ENCODE measurements around the gene MBNL1. TPM values are rescaled to one million over a fixed set of nuclear protein-coding genes. Genes with fewer than 3 reads are reported as not detected.
"Not testable (repeated sequence)": the region's sequence is repeated elsewhere in the genome, so short reads cannot be mapped to it uniquely, and the experiment has no call there.

Gene MBNL1
- total RNA-seq, 6 experiments from 2014 or later, result 49.9 to 89.6 (median 63.2) TPM

DNA sequence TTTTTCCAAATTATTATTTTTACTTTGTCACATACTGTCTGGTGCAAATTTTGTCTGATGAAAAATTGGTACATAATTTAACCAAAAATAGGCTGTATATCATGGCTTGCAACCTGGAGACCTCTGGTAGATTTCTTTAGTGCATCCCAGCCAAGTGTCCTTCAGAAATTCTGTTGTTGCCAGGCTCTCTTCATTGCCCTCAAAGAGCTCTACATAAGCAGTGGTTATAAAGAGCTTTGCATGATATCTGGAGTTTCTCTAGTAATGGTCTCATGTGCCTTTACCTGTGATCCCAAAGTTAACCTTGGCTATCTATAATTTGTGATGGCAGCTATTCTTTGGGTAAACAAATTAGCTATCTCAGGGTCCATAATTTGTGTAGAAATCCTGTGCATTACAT is 157.7 kb downstream of the MBNL1 start:
- Histone ChIP-seq H3K4me1 (peaks cover 0 to 4% (median 0%) of the 10 kb centered on the region in 4 donors), H3K36me3 (peaks cover 0 to 2% (median under 1%) of the 10 kb centered on the region in 4 donors), H3K9me3 (no peaks in the 10 kb centered on the region), H3K4me3 (no peak overlapping the region), H3K27ac (no peak overlapping the region), H3K27me3 (no peaks in the 10 kb centered on the region)
- ATAC-seq, result no peak
- intact Hi-C loops (cut with DNase I), result no loop called here
- TF ChIP-seq, protein P1, sequence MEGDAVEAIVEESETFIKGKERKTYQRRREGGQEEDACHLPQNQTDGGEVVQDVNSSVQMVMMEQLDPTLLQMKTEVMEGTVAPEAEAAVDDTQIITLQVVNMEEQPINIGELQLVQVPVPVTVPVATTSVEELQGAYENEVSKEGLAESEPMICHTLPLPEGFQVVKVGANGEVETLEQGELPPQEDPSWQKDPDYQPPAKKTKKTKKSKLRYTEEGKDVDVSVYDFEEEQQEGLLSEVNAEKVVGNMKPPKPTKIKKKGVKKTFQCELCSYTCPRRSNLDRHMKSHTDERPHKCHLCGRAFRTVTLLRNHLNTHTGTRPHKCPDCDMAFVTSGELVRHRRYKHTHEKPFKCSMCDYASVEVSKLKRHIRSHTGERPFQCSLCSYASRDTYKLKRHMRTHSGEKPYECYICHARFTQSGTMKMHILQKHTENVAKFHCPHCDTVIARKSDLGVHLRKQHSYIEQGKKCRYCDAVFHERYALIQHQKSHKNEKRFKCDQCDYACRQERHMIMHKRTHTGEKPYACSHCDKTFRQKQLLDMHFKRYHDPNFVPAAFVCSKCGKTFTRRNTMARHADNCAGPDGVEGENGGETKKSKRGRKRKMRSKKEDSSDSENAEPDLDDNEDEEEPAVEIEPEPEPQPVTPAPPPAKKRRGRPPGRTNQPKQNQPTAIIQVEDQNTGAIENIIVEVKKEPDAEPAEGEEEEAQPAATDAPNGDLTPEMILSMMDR (IDR thresholded peaks at IDR 0.05), result no peak
- TF ChIP-seq POLR2A (IDR thresholded peaks at IDR 0.05), result no peak
- no peak for DNase-seq

DNA sequence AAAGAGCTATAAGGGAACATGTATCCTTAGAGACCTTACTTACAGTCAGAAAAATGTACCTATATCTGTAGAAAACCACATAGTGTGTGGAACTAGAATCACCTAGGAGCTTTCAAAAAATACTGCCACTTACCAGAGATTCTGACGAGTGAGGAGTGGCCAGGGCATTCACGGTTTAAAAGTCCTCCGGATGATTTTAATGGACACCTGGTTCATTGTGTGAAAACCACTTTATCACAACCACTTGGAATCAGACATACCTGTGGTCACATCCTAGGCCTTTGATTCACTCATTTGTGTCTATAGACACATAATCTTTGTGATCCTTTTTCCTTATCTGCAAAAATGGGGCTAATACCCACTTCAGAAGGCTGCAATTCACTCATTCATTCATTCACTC is 159.8 kb downstream of the MBNL1 start:
- TF ChIP-seq, protein P1 (IDR thresholded peaks at IDR 0.05), result no peak
- no peak for TF ChIP-seq POLR2A (IDR thresholded peaks at IDR 0.05)
- H3K4me1 ChIP-seq, result peaks cover 0 to 4% (median 0%) of the 10 kb centered on the region in 4 donors
- no peak for DNase-seq
- H3K9me3 ChIP-seq, result no peaks in the 10 kb centered on the region
- H3K36me3 ChIP-seq, result peaks cover 0 to 6% (median 0%) of the 10 kb centered on the region in 4 donors
- H3K27ac ChIP-seq, result no peak overlapping the region
- ATAC-seq, result no peak
- intact Hi-C loops (cut with DNase I), result no loop called here
- no peaks in the 10 kb centered on the region for H3K27me3 ChIP-seq
- 89% methylated on average over 3 of the region's 3 CpGs for WGBS (ENCODE audit: insufficient coverage, low coverage, low lambda C conversion rate, missing lambda C conversion rate)
- H3K4me3 ChIP-seq, result no peak overlapping the region

DNA sequence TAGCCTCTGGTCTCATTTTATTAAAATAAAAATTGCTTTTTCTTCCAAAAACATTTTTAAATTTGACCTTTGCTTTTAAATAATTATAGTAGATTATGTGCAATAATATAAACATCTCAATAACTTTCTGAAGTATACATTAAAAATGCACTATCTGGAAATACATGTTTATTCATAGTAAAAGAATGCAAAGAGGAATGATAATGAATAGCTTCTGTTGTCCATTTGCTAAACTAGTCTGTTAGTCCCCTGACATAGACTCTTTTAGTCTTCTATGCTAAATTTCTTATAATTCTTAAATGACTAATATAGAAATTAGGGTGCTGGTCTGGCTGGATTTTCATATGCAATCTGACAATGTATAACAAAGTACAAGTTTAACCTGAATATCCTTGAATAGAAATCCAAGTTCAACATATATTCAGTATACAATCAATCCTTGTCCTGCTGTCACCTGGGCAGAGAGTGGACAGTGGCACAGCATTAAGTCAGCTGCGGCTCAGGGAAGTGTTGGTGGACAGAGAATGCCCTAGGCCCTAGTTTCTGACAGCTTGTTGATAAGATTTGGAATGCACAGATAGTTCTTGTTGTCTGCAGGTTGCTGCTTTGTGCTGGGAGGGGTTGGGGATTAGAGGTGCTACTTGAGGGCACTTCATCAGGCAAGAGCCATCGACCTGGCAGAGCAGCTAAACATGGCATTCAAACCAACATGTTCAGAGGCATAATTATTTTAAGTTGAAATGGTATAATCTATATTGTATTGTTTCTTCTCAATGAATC is 161.7 kb downstream of the MBNL1 start:
- 88% methylated on average over 2 of the region's 2 CpGs for WGBS (ENCODE audit: insufficient coverage, low coverage, low lambda C conversion rate, missing lambda C conversion rate)
- DNase-seq, result no peak
- no peak for ATAC-seq
- Histone ChIP-seq H3K27me3 (no peaks in the 10 kb centered on the region), H3K4me1 (peaks cover 0 to 5% (median 1%) of the 10 kb centered on the region in 4 donors), H3K27ac (no peak overlapping the region), H3K4me3 (no peak overlapping the region), H3K36me3 (peaks cover 0 to 6% (median 0%) of the 10 kb centered on the region in 4 donors), H3K9me3 (no peaks in the 10 kb centered on the region)
- intact Hi-C loops (cut with DNase I), result no loop called here
- TF ChIP-seq POLR2A (IDR thresholded peaks at IDR 0.05), result no peak
- TF ChIP-seq, protein P1 (IDR thresholded peaks at IDR 0.05), result no peak

DNA sequence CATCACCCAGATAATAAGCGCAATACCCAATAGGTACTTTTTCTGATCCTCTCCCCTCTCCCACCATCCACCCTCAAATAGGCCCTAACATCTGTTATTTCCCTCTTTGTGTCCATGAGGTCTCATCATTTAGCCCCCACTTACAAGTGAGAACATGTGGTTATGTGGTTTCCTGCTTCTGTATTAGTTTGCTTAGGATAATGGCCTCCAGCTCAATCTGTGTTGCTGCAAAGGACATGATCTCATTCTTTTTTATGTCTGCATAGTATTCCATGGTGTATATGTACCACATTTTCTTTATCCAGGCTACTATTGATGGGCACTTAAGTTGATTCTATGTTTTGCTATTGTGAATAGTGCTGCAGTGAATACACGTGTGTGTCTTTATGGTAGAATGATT is 165.4 kb downstream of the MBNL1 start:
- Histone ChIP-seq H3K4me1 (peaks cover 0 to 17% (median 7%) of the 10 kb centered on the region in 4 donors), H3K27me3 (no peaks in the 10 kb centered on the region), H3K27ac (no peak overlapping the region), H3K36me3 (peaks cover 0 to 6% (median 0%) of the 10 kb centered on the region in 4 donors), H3K9me3 (no peaks in the 10 kb centered on the region), H3K4me3 (no peak overlapping the region)
- ATAC-seq, result no peak
- 100% methylated on average over 2 of the region's 2 CpGs for WGBS (ENCODE audit: insufficient coverage, low coverage, low lambda C conversion rate, missing lambda C conversion rate)
- no peak for DNase-seq
- no peak for TF ChIP-seq POLR2A (IDR thresholded peaks at IDR 0.05)
- TF ChIP-seq, protein P1 (IDR thresholded peaks at IDR 0.05), result no peak
- intact Hi-C loops (cut with DNase I), result no loop called here

DNA sequence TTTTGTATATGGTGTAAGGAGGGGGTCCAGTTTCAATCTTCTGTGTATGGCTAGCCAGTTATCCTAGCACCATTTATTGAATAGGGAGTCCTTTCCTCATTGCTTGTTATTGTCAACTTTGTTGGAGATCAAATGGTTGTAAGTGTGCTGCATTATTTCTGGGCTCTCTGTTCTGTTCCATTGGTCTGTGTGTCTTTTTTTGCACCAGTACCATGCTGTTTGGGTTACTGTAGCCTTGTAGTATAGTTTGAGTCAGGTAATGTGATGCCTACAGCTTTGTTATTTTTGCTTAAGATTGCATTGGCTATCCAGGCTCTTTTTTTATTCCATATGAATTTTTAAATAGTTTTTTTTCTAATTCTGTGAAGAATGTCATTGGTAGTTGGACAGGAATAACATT is 166.5 kb downstream of the MBNL1 start:
- H3K4me1 ChIP-seq, result peaks cover 0 to 14% (median 6%) of the 10 kb centered on the region in 4 donors
- H3K9me3 ChIP-seq; H3K27ac ChIP-seq; DNase-seq; H3K27me3 ChIP-seq; H3K4me3 ChIP-seq; intact Hi-C loops (cut with DNase I); ATAC-seq; H3K36me3 ChIP-seq: not testable (repeated sequence)
